DMS153 treated with DMSO at 0.1 percent for 48 hours (cell line): ENCODE results near the gene PDE10A.

Experiments used
- DNase-seq: peaks from one replicate; lab custom pipeline; 2025; ENCODE audit not compliant: unreplicated experiment; lab: John Stamatoyannopoulos, UW

PDE10A gene

GRCh38 chr6:165656581-165657324, 6.3 kb downstream of the PDE10A start:
- no peak for DNase-seq

GRCh38 chr6:165655191-165655590, 7.8 kb downstream of the PDE10A start:
- DNase-seq: no peak

DNA sequence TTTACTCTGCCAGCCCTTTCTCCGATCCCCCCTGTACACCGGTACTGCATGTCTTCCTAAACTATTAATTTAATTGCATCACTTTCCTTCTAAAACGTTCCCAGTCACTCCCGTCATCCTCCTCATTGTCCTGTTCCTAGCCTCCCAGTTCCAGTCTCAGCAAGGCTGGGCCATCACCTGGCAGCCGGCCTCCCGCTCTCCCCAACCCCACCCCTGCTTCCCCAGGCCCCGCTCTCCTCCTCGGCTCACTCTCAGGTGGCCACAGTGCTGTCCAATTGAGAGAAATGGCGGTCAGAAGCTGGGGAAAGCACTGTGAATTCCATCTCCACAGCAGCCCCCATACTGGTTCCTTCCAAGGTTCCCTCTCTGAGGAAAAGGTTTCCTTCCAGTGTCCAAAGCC, 8.9 kb downstream of the PDE10A start:
- no peak for DNase-seq

- DNase-seq: no peak
Measured at GRCh38 chr6:165653607-165654006, 9.4 kb downstream of the PDE10A start.

DNA sequence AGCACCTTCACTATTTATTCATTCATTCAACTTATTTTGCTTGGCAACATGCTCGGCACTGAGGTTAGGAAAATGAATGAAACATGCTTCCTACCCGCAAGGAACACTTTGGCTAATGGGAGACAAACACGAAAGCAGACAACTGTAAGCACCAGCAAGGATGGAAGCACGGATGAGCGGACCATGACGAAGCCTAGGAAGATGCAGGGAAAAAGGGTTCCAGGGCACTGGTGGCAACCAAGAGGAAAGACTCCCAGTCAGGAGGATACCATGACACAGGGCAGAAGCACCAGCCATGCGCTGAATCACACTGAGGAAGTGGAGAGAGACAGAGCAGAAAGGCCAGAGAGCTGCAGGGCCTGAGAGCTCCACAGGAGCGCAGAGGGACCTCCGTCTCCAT, 9.8 kb downstream of the PDE10A start:
- no peak for DNase-seq

DNA sequence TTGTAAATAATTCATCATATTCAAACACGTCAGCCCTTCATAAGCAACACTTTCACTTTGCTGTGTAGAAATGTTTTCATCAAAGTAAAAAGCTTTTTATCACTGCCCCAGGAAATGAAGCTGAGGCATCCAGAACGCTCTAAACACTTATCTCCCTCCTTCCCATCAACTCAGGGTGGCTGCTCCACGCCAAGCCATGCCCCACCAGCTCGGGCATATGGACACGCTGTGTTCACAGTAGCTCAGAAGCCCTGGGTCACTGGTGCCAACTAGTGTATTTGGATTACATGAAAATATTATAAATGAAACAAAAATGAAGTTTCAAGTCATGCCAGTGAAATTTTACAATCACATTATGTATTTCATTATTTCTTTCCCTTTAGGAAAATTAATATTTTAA, 10.3 kb downstream of the PDE10A start:
- DNase-seq: no peak

- no peak for DNase-seq
Measured at GRCh38 chr6:165649166-165650137, 13.6 kb downstream of the PDE10A start.

DNA sequence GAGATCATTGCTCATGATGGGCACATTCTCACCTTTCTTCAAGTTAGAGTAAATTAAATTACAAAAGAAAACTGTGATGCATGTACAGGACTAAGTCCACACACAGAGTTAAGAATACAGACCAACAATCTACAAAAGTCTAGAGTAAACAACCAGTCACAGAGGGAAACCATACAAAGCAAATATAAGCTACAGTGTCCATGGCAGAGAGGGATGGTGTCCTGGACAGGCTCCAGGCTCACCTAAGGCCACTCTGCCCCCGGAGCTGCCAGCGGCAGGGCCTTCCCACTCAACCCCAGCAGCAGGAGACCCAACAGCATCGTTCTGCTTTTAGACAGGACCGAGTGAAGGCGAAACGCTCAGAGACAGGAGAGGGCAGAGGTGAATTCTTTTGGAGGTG, 16.0 kb downstream of the PDE10A start:
- no peak for DNase-seq

DNA sequence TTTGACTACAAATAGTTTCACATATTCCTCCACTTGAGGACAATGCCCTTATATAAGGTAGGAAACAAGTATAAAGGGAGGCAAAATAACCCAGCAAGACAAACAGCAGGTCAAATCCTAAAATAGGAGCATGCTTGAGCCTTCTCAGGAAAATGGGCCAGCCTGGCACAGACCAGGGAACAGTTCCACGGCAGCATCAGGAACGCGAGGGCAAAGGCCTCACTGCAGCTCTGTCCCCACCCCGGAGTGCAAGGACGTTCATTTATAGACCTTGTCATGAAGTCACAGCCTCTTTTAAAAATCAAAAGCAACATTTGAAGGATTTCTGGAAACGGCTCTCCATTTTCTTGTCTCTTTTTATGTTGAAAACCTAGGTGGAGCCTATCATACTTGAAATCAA, 17.1 kb downstream of the PDE10A start:
- no peak for DNase-seq

DNA sequence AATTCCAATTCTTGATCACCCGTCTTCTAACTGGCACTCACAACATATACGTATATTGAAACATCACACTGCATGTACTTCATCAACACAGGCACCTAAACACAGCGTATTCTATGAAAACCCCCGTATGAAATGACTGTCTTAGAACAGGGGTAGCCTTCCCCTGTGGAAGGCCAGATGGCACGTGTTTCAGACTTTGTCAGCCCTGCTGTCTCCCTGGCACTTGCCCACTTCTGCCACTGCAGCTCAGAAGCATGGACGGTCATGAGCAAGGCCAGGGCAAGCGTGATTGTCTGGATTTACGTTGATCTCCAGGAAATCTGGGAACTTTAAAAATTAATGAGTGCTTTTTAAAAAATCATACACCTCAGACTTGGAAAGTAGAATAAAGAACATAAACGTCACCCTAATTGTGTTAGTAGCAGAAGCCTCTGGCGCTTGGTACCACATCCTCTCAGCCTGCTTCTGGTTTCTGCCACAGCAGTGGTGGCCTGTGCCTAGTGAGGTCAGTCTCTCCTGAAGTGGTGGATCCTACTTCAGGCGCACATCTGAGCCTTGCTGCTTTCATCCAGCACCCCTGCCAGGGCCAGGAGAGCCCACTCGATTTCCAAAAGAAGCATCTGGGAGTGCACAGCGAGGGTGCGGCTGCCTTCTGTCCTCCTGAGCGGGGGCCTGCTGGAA, 18.3 kb downstream of the PDE10A start:
- DNase-seq: no peak

DNA sequence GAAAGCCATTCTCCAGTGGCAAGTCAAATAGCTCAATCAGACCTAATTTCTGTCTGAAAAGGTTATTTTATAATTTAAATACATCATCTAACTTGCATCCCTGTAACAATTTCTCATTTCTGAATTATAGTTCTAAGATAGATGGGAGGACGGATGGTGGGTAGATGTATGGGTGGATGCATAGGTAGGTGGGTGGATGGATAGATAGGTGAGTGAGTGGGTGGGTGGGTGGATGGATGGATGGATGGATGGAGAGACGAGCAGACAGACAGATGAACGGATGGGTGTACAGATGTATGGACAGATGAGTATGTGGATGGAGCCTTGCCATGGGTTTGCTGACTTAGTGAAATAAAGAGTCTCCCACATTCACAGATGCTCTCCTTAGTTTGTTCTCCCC, 20.0 kb downstream of the PDE10A start:
- DNase-seq: no peak

DNA sequence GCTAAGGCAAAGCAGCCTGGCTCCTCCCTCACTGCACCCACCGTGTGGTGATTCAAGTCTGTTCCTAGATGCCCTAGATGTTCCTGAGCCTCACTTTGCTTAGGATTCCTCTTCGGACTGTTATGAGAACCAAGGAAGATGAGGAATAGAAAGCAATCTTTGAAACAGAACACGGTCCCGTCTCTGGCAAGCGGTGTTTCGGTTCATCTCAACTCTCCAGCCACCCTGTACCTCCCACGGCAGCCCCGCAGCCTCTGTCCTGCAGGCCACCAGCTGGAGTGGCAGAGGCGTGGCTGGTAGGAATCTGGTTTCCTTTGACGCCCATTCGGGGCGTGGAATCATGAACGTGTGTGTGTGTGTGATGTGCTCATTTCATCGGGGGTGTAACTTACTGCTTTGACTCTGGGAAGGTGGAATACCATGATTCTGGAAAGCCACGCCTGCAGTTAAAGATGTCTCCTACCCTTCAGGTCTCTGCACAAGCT, 21.3 kb downstream of the PDE10A start:
- no peak for DNase-seq

DNA sequence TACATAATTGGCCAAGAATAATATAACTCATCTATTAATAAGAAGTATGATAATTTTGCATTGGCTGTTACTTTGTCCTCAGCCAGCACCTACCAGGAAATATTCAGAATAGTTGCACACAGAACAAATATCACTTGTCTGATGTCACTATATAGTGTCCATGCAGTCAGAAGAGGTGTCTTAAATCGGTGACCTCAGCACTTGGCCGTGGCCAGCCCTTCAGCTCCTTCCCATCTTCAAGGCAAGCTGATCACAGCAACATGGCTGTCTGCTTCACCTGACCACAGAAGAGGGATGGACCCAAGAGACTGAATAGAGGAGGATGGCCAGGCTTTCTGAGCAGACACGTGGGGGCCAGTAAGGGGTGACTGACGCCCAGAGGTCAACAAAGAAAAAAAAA, 22.2 kb downstream of the PDE10A start:
- DNase-seq: no peak

DNA sequence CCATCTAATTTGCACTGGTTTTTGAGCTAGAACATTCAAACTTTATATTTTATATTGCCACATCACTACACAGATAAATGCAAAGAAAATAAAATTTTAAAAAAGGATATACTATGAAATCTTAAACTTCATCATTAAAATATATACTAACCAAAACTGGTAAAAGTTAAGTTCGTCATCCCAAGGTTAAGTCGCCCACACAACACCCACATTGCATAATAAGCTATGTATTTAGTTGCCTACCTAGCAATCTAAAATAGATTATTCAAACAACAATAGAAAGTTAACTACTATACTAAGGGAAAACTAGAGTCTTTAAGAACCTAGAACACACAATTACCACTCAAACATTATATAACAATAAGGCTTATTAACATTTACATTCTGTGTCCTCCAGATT, 24.5 kb downstream of the PDE10A start:
- DNase-seq: no peak

GRCh38 chr6:165637586-165637985, 25.5 kb downstream of the PDE10A start:
- DNase-seq: no peak

GRCh38 chr6:165636402-165637048, 26.5 kb downstream of the PDE10A start:
- DNase-seq: no peak

GRCh38 chr6:165635965-165636364, 27.1 kb downstream of the PDE10A start:
- no peak for DNase-seq

- no peak for DNase-seq
Measured at GRCh38 chr6:165634101-165634880, 28.8 kb downstream of the PDE10A start.

GRCh38 chr6:165632194-165632593, 30.8 kb downstream of the PDE10A start:
- DNase-seq: no peak

DNA sequence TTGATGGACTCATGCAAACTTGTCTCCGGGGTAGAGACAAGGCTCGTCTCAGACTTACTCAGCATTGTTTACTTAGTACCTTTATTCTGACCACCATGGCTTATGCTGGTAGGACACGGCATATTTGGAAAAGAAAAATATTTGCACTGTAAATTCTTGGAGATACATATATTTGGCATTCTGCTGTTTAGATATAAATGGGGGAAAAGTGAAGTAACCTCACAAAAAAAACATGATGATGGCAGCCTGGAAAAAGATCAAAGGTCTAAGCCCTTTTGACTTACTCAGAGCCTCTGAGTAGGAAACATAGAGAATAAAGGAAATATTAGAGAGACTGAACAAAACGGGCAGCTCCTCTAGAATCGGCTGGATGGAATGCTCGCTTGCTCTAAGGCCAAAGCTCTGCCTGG, 32.5 kb downstream of the PDE10A start:
- DNase-seq: no peak
